Measurements from ENCODE around the gene KLHL26.

DNA sequence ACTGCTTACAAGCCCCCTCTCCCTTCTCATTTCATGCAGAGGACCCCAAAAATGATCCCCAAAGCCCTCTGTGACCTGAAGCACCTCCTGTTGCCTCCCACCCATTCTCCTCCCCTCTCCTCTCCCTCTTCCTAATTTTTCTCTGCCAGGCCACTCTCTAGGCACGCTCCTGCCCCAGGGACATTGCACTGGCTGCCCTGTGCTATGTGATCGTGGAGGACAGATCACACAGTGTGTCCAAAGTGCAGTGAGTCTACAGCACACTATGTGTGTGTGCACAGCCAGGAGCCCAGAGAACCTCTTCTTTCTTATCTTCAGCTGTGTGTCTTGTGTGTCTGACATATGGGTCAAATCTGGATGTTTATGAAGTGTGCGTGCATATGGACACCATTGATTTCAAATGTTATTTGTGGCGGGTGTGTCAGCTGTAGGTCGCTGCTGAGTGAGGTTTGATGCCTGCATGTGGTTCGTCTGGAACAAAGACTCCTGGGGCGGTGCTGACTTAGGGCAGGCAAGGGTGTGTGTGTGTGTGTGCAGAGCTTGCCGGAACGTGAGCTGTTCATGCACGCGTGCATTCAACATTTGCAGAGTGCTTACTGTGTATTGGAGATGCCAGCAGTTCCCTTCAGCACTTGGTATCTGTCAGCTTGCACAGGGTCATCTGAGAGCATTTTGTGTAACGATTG is 2.1 kb upstream of the KLHL26 start:
- TF ChIP-seq POLR2AphosphoS5 (IDR thresholded peaks at IDR 0.05; ENCODE audit: low read depth, low read length) (no peak), EZH2phosphoT487 (IDR thresholded peaks at IDR 0.05; ENCODE audit: borderline replicate concordance) (no peak), POLR2A (IDR thresholded peaks at IDR 0.05; ENCODE audit: borderline replicate concordance, extremely low read depth, insufficient read depth, insufficient read length) (no peak), EGR1 (IDR thresholded peaks at IDR 0.05; ENCODE audit: low read depth) (no peak), JUND (IDR thresholded peaks at IDR 0.05) (no peak), ZFX (IDR thresholded peaks at IDR 0.05) (no peak), FOSL1 (IDR thresholded peaks at IDR 0.05; ENCODE audit: low read depth) (no peak), YY1 (IDR thresholded peaks at IDR 0.05; ENCODE audit: extremely low read depth, insufficient replicate concordance, low read depth, low read length) (no peak), EZH2 (IDR thresholded peaks at IDR 0.05) (no peak)
- TF ChIP-seq, protein P1, sequence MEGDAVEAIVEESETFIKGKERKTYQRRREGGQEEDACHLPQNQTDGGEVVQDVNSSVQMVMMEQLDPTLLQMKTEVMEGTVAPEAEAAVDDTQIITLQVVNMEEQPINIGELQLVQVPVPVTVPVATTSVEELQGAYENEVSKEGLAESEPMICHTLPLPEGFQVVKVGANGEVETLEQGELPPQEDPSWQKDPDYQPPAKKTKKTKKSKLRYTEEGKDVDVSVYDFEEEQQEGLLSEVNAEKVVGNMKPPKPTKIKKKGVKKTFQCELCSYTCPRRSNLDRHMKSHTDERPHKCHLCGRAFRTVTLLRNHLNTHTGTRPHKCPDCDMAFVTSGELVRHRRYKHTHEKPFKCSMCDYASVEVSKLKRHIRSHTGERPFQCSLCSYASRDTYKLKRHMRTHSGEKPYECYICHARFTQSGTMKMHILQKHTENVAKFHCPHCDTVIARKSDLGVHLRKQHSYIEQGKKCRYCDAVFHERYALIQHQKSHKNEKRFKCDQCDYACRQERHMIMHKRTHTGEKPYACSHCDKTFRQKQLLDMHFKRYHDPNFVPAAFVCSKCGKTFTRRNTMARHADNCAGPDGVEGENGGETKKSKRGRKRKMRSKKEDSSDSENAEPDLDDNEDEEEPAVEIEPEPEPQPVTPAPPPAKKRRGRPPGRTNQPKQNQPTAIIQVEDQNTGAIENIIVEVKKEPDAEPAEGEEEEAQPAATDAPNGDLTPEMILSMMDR (IDR thresholded peaks at IDR 0.05 in 2 of 3, conservative IDR thresholded peaks at IDR 0.05 in 1 of 3; ENCODE audit: borderline replicate concordance in 1 of 3, insufficient read depth in 1 of 3, low read depth in 2 of 3, low read length in 2 of 3), result no peak
- TF ChIP-seq, protein P2, sequence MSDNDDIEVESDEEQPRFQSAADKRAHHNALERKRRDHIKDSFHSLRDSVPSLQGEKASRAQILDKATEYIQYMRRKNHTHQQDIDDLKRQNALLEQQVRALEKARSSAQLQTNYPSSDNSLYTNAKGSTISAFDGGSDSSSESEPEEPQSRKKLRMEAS (IDR thresholded peaks at IDR 0.05), result no peak
- TF ChIP-seq, protein P3, sequence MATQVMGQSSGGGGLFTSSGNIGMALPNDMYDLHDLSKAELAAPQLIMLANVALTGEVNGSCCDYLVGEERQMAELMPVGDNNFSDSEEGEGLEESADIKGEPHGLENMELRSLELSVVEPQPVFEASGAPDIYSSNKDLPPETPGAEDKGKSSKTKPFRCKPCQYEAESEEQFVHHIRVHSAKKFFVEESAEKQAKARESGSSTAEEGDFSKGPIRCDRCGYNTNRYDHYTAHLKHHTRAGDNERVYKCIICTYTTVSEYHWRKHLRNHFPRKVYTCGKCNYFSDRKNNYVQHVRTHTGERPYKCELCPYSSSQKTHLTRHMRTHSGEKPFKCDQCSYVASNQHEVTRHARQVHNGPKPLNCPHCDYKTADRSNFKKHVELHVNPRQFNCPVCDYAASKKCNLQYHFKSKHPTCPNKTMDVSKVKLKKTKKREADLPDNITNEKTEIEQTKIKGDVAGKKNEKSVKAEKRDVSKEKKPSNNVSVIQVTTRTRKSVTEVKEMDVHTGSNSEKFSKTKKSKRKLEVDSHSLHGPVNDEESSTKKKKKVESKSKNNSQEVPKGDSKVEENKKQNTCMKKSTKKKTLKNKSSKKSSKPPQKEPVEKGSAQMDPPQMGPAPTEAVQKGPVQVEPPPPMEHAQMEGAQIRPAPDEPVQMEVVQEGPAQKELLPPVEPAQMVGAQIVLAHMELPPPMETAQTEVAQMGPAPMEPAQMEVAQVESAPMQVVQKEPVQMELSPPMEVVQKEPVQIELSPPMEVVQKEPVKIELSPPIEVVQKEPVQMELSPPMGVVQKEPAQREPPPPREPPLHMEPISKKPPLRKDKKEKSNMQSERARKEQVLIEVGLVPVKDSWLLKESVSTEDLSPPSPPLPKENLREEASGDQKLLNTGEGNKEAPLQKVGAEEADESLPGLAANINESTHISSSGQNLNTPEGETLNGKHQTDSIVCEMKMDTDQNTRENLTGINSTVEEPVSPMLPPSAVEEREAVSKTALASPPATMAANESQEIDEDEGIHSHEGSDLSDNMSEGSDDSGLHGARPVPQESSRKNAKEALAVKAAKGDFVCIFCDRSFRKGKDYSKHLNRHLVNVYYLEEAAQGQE (IDR thresholded peaks at IDR 0.05; ENCODE audit: low read depth), result no peak

Data from HCT116 (cell line).